HG03354 (cell line): ENCODE data around the gene TMC7.

Source experiments
- ATAC-seq: cut with Tn5 transposase; IDR thresholded peaks from one replicate; pipeline ENCODE4 v1.9.1; 2021; ENCODE audit warnings: mild to moderate bottlenecking; ENCODE audit not compliant: unreplicated experiment, poor library complexity, severe bottlenecking

TMC7 gene

DNA sequence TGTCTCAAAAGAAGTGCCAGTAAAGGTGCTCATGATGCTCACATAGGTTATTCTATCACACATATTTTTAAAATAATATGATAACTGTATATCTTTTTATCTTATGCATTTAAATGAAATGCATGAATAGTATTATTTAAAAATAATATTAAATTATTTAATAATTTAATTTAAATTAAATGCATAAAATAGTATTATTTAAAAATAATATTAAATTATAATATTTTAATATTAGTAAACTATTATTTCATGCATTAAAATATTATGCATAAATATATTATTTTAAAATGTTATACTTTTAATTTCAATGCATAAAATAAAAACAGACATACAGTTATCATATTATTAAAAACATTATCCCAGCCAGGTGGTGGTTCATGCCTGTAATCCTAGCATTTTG lies 33.4 kb downstream of the TMC7 start:
- no peak for ATAC-seq

- no peak for ATAC-seq
Measured at GRCh38 chr16:19020689-19021088, 37.0 kb downstream of the TMC7 start.

DNA sequence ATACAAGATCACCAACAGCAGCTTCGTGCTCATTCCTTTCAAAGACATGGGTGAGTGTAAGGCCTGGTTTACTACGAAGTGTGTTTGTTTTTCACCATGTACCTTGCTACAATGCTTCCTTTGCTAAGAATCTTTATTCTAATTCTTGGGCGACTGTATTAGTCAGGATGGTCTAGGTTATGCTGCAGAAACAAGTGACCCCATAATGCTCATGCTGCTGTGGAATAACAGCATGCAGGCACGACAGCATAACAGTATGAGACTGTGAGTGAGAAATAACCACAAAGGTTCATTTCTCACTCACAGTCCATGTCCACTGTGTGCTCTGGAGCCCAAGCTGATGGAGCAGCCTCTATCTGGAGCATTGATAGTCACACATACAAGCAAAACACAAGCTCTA lies 38.0 kb downstream of the TMC7 start:
- ATAC-seq = no peak

DNA sequence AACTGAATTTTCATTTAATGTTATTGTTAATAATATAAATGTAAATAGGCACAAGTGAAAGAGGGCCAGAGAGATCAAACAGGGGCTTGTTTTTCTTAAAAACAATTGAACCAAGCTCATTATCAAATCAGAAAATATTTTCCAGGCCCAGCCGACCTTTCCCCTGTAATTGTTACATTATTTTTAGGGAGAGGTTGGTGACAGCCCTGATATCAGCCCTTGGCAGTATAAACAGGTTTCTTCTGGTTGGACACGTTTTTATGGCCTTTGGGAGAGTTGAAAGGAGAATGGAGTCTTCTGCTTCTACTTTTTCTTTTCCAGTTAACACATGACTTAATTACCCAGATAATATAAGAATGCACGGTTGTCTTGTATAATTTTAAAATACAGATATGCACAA lies 43.7 kb downstream of the TMC7 start:
- no peak for ATAC-seq

GRCh38 chr16:19029980-19030379 lies 46.2 kb downstream of the TMC7 start:
- ATAC-seq = no peak

- ATAC-seq = no peak
Measured at GRCh38 chr16:19031738-19032137, 48.0 kb downstream of the TMC7 start.

DNA sequence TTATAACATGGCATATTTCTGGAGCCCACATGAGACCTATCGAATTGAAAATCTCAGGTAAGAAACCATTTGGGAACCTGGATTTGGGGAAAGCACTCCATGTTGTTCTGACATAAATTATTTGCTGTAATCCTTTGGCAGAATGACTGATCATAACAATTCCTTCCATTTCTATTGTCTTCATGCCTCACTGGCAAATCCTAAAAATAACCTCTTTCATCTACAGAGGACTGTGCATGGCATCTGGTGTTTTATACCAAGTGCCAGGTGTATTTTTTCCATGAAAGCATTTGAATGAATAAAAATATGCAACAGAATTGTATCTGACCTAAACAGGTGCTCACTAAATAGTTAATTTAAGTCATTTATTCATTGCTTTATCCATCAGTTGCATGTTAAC lies 50.0 kb downstream of the TMC7 start:
- no peak for ATAC-seq

GRCh38 chr16:19040400-19040799 lies 56.7 kb downstream of the TMC7 start:
- ATAC-seq = no peak

DNA sequence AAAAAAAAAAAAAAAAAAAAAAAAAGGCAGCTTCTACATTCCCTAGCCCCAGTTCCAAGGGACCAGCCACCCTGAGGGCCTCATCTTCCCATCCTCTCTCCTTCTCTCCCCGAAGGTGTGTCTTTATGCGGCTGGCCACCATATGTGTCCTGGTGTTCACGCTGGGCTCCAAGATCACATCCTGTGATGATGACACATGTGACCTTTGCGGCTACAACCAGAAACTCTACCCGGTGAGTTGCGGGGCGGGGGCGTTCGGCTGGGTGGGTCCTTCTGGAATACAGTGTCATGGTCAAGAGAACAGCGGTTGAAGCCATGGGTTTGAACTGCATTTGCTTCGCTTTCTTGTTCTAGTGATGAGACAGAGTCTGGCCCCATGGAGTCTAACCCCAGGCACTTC lies 61.0 kb downstream of the TMC7 start:
- ATAC-seq = no peak

GRCh38 chr16:19046062-19046461 lies 62.3 kb downstream of the TMC7 start:
- ATAC-seq = no peak

GRCh38 chr16:19062706-19063105 lies 79.0 kb downstream of the TMC7 start:
- no peak for ATAC-seq

- ATAC-seq = no peak
Measured at GRCh38 chr16:19066988-19067348, 83.2 kb downstream of the TMC7 start.

DNA sequence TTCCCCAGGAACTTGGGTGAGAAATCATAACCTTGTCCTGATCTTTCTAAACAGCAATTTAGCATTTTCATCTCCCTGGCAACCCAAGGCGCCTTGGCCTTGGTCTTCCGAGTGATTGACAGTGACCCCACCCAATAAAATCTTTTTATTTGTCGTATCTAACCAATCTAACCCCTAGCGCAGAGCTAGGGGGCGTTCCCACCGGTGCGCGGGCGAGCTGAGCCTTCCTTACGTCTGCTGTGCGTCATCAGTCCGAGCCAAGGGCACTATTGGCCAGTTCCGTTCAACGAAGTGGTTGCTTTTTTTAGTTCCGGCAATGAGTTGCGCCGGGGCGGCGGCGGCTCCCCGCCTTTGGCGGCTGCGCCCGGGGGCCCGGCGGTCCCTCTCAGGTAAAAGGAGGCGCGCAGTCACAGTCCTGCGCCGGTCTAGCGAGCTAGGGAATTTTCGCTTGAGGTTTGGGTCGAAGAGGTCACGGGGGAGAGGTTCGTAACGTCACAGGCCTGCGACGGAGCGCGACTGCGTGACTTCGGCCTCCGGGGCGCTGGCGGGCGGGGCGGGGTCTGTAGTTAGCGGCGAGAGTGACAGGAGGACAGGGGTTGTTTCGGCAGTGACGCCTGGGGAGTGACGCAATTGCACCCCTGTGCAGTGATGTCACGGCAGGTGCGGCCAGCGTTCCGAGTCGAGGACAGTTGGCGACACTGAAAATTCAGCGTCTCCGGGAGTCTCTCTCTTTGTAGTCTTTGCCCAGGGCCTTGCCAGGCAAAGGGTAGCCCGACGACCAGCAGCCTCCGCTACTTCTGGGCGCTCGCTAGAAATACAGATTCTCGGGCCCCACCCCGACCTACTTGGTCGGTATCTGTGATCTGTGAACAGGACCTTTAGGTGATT lies 83.9 kb downstream of the TMC7 start, which contains the start of gene COQ7:
TSS of gene COQ7 (plus strand) at position 266 of the 888 bp plus-strand sequence. CDS start at position 317, 51 bp downstream.
- ATAC-seq = peak; percentile 90

- ATAC-seq = no peak
Measured at GRCh38 chr16:19068237-19068815, 84.6 kb downstream of the TMC7 start.

DNA sequence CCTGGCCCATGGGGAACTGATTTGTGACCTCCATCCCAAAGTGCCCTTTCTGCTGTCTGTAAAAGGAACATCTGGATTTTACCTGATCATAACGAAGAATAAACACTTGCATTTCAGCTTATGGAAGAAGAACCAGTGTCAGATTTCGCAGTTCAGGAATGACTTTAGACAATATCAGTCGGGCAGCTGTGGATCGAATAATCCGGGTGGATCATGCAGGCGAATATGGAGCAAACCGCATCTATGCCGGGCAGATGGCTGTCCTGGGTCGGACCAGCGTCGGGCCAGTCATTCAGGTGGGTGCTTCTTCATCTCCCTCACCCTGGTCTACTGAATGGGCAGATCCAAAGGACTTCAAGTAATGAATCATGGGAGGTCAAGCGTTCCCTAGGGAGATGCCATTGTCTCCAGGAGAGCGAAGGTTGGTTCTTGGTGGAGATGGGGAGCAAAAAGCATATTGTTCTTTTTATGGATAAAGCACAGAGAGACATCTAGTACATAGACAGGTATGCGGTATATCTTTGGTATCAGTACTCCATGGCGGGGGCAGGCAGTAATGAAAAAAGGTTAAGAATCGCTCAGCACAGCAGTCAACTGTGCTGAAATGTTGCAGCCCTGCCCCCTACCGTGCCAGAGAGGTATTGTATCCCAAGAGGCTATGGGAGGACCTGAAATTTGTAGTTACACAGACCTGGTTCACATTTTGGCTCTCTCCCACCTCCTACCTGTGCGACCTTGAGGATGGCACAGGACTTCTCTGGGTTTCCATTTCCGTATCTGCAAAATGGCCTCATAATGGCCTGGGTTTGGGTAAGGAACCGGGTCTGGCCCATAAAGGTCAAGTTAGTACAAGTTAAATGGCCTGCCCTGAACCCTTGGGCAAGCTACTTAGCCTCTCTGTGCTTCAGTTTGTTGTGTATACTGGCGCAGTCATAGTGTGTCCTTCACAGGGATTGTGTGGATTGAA lies 88.4 kb downstream of the TMC7 start:
- no peak for ATAC-seq

DNA sequence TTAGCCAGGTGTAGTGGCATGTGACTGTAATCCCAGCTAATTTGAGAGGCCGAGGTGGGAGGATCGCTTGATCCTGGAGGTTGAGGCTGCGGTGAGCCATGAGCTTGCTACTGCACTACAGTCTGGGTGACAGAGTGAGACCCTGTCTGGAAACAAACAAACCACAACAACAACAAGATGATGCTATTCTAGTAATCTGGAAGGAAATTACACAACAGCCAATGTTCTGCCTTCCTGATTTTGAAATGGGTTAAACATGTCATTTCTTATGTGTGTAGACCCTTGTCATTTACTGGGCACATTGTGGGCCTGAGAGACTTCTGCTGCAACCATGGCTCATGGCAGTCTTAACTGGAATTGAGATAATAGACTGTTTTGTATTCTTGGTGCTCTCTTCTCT lies 89.6 kb downstream of the TMC7 start:
- no peak for ATAC-seq

DNA sequence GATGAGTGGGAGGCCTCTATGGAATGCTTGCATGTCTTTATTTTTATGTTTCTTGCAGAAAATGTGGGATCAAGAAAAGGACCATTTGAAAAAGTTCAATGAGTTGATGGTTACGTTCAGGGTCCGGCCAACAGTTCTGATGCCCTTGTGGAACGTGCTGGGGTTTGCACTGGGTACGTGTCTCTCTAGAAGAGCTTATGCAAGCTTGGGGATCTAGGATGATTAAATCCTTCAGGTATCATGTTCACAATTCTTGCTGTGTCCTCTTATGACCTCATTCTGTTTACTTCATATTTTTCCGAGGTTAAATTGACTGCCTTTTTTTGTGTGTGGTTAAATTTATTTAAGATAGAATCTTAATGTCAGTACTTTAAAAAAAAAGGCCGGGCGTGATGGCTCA lies 90.1 kb downstream of the TMC7 start:
- ATAC-seq = no peak

DNA sequence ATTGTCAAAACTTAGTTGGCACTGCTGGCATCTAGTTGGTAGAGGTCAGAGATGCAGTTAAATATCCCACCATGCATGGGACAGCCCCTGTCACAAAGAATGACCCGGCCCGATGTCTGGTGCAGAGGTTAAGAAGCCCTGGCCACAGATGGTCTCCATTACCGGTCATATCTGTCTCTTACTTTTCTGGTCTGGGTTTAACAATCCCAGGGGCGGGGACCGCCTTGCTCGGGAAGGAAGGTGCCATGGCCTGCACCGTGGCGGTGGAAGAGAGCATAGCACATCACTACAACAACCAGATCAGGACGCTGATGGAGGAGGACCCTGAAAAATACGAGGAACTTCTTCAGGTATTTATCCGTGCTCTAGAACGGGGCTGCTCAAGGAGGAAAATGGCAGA lies 91.8 kb downstream of the TMC7 start:
- ATAC-seq = no peak

GRCh38 chr16:19077879-19078278 lies 94.1 kb downstream of the TMC7 start:
- ATAC-seq = no peak

- no peak for ATAC-seq
Measured at GRCh38 chr16:19083670-19084069, 99.9 kb downstream of the TMC7 start.
